HG03457 (cell line): ENCODE measurements around the gene CAND1.
A peak's percentile ranks its signal among the peaks of the same experiment; 100 is the strongest.

Experiments
- ATAC-seq: cut with Tn5 transposase; IDR thresholded peaks from one replicate; pipeline ENCODE4 v1.9.1; 2021; ENCODE audit warnings: moderate number of reproducible peaks; ENCODE audit not compliant: unreplicated experiment

CAND1 gene

GRCh38 chr12:67268896-67269632 is at the start of gene CAND1:
Gene CAND1, plus strand, starts transcription at chr12:67269358. Its CDS starts 360 bp downstream, at chr12:67269718.
- ATAC-seq, result peak; percentile 67

- no peak for ATAC-seq
These were observed 49.1 kb upstream of the CAND1 start for GRCh38 chr12:67220065-67220464.

DNA sequence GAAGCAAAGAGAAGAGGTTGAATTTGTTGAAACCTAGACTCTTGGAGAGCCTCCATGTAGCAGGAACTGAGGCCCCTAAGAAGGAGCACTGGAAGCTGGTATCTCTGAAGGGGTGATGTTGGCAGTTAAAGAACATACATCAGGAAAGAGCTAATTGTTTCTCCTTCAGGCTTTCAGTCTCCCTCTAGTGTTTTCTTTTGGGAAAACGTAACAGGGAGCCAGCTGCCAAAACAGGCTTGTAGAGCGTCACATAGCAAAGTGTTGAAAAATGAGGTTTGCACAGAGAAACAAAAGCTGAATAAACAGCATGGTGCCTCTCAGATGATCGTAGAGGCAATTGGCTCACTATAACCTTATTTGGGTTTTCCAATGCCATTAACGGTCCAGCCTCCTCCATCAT is 46.9 kb upstream of the CAND1 start:
- no peak for ATAC-seq

DNA sequence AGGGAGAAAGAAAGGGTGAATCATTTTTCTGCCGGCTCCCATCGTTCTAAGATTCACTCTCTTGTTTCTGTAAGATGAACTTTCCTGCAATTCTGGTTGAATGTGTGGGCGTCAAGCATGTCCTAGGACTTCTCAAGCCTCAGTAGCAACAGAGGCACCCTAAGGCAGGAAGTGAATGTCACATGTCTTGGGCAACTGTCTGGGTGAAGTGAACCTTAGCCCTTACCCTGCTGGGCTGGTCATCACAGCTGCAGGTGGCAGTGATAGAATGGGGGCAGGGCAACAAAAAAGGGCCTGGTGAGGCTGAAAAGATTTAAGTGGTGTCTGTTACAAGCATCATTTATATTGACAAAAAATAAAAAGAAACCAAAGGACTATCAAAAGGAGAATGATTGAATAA is 45.9 kb upstream of the CAND1 start:
- no peak for ATAC-seq

- no peak for ATAC-seq
These were observed 31.9 kb upstream of the CAND1 start for GRCh38 chr12:67237231-67237630.

DNA sequence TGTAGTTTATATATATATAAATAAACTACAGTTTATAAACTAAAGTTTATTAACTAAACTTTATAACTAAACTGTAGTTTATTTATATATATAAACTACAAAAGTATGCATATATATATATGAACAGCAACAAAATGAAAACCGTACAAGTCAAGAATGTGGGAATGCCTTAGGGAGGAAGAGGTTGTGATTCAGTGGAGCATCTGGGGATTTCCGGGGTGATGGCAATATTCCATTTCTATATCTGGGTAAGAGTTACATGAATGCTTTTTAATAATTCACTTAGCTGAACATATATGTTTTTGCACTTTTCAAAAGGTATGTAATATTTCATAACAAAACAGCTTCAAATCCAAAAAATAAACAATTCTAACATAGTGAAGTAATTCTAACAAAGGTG is 30.1 kb upstream of the CAND1 start:
- ATAC-seq, result no peak

DNA sequence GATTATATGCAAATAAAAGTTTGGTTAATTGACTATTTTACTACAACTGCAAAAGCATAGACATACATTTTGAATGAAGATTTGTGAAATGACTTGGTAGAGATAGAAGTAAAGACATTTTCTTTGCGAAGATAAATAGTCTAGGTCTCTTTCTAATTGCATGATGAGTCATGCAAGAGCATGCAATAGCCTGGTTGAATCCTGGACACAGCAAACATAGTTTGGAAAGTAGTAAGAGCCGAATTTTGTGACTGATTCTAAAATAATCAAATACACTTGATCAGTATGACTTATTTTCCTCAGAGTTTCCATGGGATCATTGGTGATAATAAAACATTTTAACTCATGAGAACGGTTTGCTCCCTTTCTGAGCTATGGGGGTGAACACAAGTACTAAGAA is 27.7 kb upstream of the CAND1 start:
- no peak for ATAC-seq

- no peak for ATAC-seq
These were observed 25.9 kb upstream of the CAND1 start for GRCh38 chr12:67243260-67243659.

- no peak for ATAC-seq
These were observed 23.6 kb upstream of the CAND1 start for GRCh38 chr12:67245571-67245970.

DNA sequence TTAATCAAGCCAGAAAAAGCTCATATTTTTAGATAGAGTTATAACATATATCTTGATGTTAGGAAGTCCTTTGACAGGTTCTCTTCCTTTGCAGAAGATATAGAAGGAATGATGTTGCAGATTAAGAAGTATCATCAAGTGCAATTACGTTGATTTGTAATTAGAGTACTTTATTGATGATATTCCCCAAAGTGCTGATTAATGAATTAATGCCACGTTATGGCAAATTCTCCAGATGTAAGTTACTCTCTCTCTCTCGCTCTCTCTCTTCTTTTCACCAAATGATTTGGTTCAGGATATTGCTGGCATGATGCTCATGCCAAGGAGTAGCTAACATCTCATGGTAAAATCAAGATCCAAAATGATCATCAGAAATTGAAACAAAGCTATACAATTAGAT is 18.1 kb upstream of the CAND1 start:
- ATAC-seq, result no peak

DNA sequence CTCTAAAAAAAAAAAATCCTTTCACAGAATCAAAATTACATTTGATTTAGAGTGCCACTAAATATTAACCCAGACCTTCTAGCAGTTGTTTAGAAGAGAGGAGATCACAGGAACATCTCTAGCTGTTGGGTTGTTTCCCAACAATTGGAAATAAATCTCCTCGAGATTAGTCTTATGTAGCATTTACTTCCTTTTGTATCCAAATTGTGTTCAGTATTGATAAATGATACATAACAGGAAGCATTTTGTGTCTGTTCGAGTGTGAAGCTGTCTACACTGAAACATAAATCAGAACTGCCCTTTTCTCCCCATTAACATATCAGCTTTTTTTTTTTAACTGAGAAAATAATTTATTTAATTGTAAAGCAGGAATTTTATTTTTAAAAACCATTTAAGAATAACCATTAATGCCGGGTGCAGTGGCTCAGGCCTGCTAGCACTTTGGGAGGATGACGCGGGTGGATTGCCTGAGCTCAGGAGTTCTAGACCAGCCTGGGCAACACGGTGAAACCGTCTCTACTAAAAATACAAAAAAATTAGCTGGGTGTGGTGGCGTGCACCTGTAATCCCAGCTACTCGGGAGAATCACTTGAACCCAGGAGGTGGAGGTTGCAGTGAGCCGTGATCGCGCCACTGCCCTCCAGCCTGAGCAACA is 14.7 kb upstream of the CAND1 start:
- ATAC-seq, result no peak

DNA sequence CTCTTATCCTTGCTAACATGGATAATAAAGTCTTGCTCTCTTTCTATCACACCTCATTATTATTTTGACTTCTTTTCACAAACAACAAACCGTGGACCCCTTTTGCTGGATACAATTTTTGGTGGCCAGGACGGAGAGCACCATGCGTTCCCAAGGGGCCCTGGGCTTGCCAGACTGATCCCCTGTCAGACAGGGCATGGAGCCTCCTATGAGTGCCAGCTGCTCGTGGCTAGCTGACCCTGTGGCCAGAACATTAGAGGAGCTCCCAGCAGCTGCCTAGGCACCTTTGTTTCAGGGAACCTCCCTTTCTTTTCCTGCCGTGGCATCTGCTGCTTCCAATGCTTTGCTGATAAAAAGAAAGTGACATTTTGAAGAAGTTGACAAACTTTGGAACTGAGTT is 12.5 kb upstream of the CAND1 start:
- no peak for ATAC-seq

GRCh38 chr12:67263471-67263870 is 5.7 kb upstream of the CAND1 start:
- no peak for ATAC-seq

- peak; percentile 82 for ATAC-seq
These were observed 743 bp upstream of the CAND1 start for GRCh38 chr12:67268335-67268895.

GRCh38 chr12:67269633-67270573 is 745 bp downstream of the CAND1 start:
- peak; percentile 10 for ATAC-seq

DNA sequence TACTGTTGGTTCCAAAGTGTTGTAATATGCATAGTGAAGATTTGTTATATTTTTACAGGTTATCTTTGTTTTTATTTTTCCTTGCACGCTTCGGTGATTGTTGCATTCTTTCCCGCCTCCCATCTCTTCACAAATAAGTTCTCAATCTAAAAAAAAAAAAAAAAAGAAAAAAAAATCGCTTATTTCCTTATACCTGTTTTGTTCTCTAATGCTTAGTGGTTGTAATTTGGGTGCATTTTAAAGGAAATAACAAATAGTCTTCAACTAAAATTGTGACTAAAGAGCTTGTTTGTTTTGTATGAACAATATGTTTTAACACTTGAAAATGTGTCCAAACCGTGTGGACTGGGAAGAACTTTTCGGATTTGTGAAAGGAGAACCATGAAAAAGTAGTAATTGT is 1.5 kb downstream of the CAND1 start:
- ATAC-seq, result no peak

DNA sequence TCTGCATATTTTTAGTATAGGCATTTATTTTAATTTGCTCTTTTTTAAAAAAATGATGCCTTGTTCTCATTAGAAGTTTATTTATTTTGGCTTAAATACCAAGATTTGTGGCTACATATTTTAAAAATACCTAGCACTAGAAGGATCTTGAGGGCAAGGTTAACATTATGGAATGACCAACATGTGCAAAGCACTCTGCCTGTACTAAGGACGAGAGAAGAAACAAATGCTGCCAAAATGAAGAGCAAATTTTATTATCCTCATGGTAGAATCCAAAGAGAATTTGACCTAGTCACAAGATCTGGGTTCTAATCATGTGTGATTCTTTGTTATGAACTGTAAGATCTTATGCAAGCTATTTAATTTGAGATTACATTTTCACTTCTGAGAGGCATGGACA is 2.8 kb downstream of the CAND1 start:
- no peak for ATAC-seq

DNA sequence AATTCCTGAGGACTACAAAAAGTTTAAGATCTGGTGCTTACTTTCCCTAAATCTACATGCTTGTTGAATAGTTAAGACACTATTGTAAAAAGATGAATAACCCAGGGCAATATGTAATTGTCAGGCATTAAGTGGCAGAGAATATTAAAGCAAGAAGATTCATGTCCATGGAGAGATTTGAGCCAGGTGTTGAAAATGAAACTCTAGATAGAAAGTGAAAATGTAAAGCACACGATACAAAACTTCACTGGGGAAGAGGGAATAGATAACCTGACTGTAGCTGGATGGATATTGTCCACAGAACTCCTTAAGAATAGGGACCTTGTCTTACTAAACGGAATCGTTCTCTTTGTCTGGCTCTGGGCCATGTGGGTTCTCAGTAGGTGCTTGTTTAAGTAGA is 5.0 kb downstream of the CAND1 start:
- ATAC-seq, result no peak

DNA sequence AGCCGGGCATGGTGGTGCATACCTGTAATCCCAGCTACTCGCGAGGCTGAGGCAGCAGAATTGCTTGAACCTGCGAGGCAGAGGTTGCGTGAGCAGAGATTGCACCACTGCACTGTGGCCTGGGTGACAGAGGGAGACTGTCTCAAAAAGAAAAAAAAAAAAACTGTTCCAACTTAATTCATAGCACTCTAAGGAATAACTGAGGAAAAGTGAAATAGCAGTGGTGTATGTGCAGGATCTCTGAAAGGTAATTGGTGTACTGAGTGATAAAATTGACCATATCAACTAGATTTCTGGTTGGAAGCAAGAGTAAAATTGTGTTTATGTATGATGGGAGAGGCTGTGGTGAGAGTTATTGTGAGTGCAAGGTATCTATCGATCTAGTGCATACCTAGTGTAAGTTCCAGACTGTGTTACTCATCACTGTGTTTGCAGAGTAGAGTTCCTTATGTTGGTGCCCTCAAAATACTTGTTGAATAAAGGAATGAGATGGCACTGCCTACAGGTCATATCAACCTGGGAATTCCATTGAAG is 6.3 kb downstream of the CAND1 start:
- ATAC-seq, result no peak

DNA sequence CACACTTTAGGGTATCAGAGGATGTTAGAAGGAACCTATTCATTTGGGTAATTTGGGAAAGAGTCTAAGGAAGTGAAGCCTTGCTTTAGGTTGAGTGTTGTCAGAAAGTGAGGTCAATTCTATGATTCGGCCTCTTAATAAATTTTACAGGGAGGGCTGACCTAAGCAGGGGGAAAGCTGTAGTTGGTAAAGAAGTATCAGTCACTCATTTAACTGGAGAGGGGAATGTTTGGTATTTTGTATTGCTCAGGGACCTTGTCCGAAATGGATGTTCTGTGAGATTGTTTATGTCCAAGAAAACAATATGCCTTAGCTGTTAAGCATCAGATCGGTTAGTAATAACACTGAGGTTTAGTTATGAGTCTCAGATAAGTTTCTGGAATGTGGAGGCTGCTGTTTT is 7.3 kb downstream of the CAND1 start:
- ATAC-seq, result no peak

GRCh38 chr12:67279637-67280036 is 10.5 kb downstream of the CAND1 start:
- no peak for ATAC-seq
